Kidney (tissue), 14 donors: ENCODE measurements around the gene OLFML3. TPM values are rescaled to one million over a fixed set of nuclear protein-coding genes. Genes with fewer than 3 reads are reported as not detected.
A peak's percentile ranks its signal among the peaks of the same experiment; 100 is the strongest.

Experiments used
- DNase-seq, 5 donors: peaks; one replicate each; pipeline ENCODE4 v3.0.0-alpha.2; 2013 to 2020
- FAIRE-seq: peaks from 2 replicates; lab custom pipeline; 2012; peaks lifted over from hg19 to GRCh38; lab: Jason Lieb, UNC
- H3K27ac ChIP-seq, 2 donors: one replicate each; pipeline ENCODE4 v1.7.0; 2013; ENCODE audit warnings: low read depth in 2 of 2, low read length in 2 of 2, inconsistent platforms in 1 of 2
- H3K27me3 ChIP-seq: one replicate; pipeline ENCODE4 v1.7.1; 2013; ENCODE audit warnings: low read length, inconsistent platforms; ENCODE audit not compliant: control insufficient read depth, insufficient read depth
- H3K36me3 ChIP-seq, 3 donors: one replicate each; pipeline versions ENCODE4 v1.7.0 to v1.7.1; 2013; ENCODE audit warnings: low read length in 3 of 3, control low read depth in 1 of 3, inconsistent platforms in 1 of 3; ENCODE audit not compliant: insufficient read depth in 3 of 3, control insufficient read depth in 2 of 3
- H3K4me1 ChIP-seq, 3 donors: one replicate each; pipeline versions ENCODE4 v1.7.0 to v1.7.1; 2013; ENCODE audit warnings: low read length in 3 of 3, inconsistent platforms in 1 of 3, low read depth in 1 of 3; ENCODE audit not compliant: control insufficient read depth in 2 of 3, insufficient read depth in 2 of 3
- H3K4me3 ChIP-seq, 3 donors: one replicate each; pipeline versions ENCODE4 v1.7.0 to v1.8.1; 2013; ENCODE audit warnings: low read length in 3 of 3, control low read depth in 1 of 3, inconsistent platforms in 1 of 3
- H3K9ac ChIP-seq, 3 donors: one replicate each; pipeline versions ENCODE4 v1.7.0 to v1.7.1; 2013; ENCODE audit warnings: low read length in 3 of 3, control low read depth in 1 of 3, inconsistent platforms in 1 of 3
- H3K9me3 ChIP-seq, 3 donors: one replicate each; pipeline versions ENCODE4 v1.7.0 to v1.7.1; 2013; ENCODE audit warnings: low read length in 3 of 3, control low read depth in 1 of 3, inconsistent platforms in 1 of 3; ENCODE audit not compliant: control insufficient read depth in 2 of 3, insufficient read depth in 1 of 3
- CTCF ChIP-seq: IDR thresholded peaks from 3 replicates; pipeline ENCODE4 v1.5.1; 2012; ENCODE audit warnings: mild to moderate bottlenecking, moderate library complexity, borderline replicate concordance; ENCODE audit not compliant: insufficient read depth; ENCODE audit errors: extremely low read depth
- intact Hi-C: fragments of 100-400 bp; cut with DNase I; formaldehyde crosslinking; loops from one replicate; pipeline ENCODE4 v1.11.1; 2022
- polyA plus RNA-seq: library from polyadenylated mRNA; stranded (reverse); fragments of 350-450 nt; fragmentation: Illumina TruSeq; extraction: RNeasy Lipid Tissue Mini Kit (QIAGEN cat#74804); gene quantifications from one replicate; pipeline ENCODE4 v1.2.3, GENCODE V29; 2014; ENCODE audit warnings: low read depth, low replicate concordance; ENCODE audit not compliant: insufficient read depth
- total RNA-seq: library from RNA; stranded (reverse); fragmentation: NEBNext Ultra II Directional; extraction: Animal tissue kit (Norgen Biotek cat#: 25700); gene quantifications from one replicate; pipeline ENCODE4 v1.2.1, GENCODE V29; 2021
- donor health status: control.
- donor health status: control.
- donor health status: control.
- donor health status: control.
- donor health status: control.
- donor health status: DM: yes; HTN: yes; CAD: no.
- donor health status: Normal renal cell carcinoma (clear cell type).

OLFML3 gene
- total and polyA plus RNA-seq, 2 donors from 2014 or later, result 13.5 to 22.9 TPM

- TF ChIP-seq CTCF, result no peak
- Histone ChIP-seq H3K4me3 (no peak overlapping the region), H3K27me3 (no peaks in the 10 kb centered on the region), H3K27ac (no peak overlapping the region), H3K9ac (no peak overlapping the region), H3K36me3 (no peaks in the 10 kb centered on the region), H3K9me3 (no peaks in the 10 kb centered on the region), H3K4me1 (no peaks in the 10 kb centered on the region)
- FAIRE-seq (no peak), DNase-seq (peak in 3 of 5 donors; percentile 22 to 60 (median 45))
- intact Hi-C loops, result no loop called here
These were observed 44.1 kb downstream of the OLFML3 start for GRCh38 chr1:114023377-114023776.

- no peak for TF ChIP-seq CTCF
- FAIRE-seq (no peak), DNase-seq (peak in 1 of 5 donors; percentile 20)
- intact Hi-C loops, result no loop called here
- H3K27me3 ChIP-seq, result no peaks in the 10 kb centered on the region
- H3K4me1 ChIP-seq, result no peaks in the 10 kb centered on the region
- no peaks in the 10 kb centered on the region for H3K9me3 ChIP-seq
- H3K27ac ChIP-seq, result no peak overlapping the region
- no peak overlapping the region for H3K4me3 ChIP-seq
- no peak overlapping the region for H3K9ac ChIP-seq
- H3K36me3 ChIP-seq, result no peaks in the 10 kb centered on the region
These were observed 44.8 kb downstream of the OLFML3 start for GRCh38 chr1:114024049-114024448.

GRCh38 chr1:114025609-114026401 lies 46.5 kb downstream of the OLFML3 start:
- Histone ChIP-seq H3K4me1 (no peaks in the 10 kb centered on the region), H3K9ac (no peak overlapping the region), H3K36me3 (no peaks in the 10 kb centered on the region), H3K27ac (no peak overlapping the region), H3K27me3 (no peaks in the 10 kb centered on the region), H3K9me3 (no peaks in the 10 kb centered on the region), H3K4me3 (no peak overlapping the region)
- FAIRE-seq (no peak), DNase-seq (peak in 1 of 5 donors; percentile 14)
- intact Hi-C loops, result no loop called here
- no peak for TF ChIP-seq CTCF
